PC-9 (cell line): Measurements from ENCODE around the gene LTBP4.

Source experiments
- EZH2 ChIP-seq: fragments of 200-600 bp; sonication (generic); IDR thresholded peaks from 2 replicates; pipeline ENCODE4 v1.8.0; 2017; ENCODE audit warnings: antibody characterized with exemption, low read depth
- TF ChIP-seq, protein P1 (sequence below): fragments of 200-600 bp; sonication (generic); conservative IDR thresholded peaks from 2 replicates; pipeline ENCODE4 v1.6.1; 2017; ENCODE audit warnings: mixed run types, antibody characterized with exemption, mild to moderate bottlenecking, moderate library complexity

DNA sequence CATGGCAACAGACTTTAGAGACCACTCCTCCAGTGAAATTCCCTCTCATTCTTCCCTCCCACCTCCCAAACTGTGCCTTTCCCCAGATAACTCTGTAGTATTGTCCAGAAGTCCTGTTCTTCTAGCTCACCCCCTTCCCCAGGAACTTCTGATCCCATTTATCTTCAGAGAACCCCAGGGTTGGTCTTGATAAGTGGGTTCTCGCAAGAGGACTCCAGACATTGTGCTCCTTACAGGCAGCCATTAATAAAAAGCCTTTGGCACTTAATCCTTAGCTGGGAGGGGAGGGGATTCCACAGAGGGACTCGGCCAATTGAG is 1.9 kb downstream of the LTBP4 start:
- TF ChIP-seq, protein P1, sequence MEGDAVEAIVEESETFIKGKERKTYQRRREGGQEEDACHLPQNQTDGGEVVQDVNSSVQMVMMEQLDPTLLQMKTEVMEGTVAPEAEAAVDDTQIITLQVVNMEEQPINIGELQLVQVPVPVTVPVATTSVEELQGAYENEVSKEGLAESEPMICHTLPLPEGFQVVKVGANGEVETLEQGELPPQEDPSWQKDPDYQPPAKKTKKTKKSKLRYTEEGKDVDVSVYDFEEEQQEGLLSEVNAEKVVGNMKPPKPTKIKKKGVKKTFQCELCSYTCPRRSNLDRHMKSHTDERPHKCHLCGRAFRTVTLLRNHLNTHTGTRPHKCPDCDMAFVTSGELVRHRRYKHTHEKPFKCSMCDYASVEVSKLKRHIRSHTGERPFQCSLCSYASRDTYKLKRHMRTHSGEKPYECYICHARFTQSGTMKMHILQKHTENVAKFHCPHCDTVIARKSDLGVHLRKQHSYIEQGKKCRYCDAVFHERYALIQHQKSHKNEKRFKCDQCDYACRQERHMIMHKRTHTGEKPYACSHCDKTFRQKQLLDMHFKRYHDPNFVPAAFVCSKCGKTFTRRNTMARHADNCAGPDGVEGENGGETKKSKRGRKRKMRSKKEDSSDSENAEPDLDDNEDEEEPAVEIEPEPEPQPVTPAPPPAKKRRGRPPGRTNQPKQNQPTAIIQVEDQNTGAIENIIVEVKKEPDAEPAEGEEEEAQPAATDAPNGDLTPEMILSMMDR = no peak
- no peak for TF ChIP-seq EZH2
